K562 (cell line): ENCODE results near the gene ITSN1. TPM values are rescaled to one million over a fixed set of nuclear protein-coding genes. Genes with fewer than 3 reads are reported as not detected.
A peak's percentile ranks its signal among the peaks of the same experiment; 100 is the strongest.

ENCODE experiments used
- CTCFL ChIP-seq: IDR thresholded peaks from 2 replicates; pipeline ENCODE4 v1.6.1; 2011; ENCODE audit warnings: borderline replicate concordance, low read depth, mild to moderate bottlenecking, moderate library complexity, low read length; ENCODE audit not compliant: insufficient read depth, poor library complexity, severe bottlenecking
- E2F4 ChIP-seq: sonication (generic); formaldehyde crosslinking; IDR thresholded peaks from 2 replicates; pipeline ENCODE4 v1.8.0; 2022; ENCODE audit warnings: mild to moderate bottlenecking, low read depth, missing genetic modification reagents
- ETV6 ChIP-seq, 3 experiments: fragments of 150-350 bp in 1 of 3; sonication (generic) in 1 of 3; formaldehyde crosslinking in 1 of 3; IDR thresholded peaks; 2 replicates each; pipeline versions ENCODE4 v1.6.1 to v1.8.0; 2014 to 2022; ENCODE audit warnings: borderline replicate concordance in 2 of 3, low read depth in 2 of 3, antibody characterized with exemption in 1 of 3, low read length in 1 of 3, mild to moderate bottlenecking in 1 of 3, missing genetic modification reagents in 1 of 3
- GTF2E2 ChIP-seq: fragments of 200-800 bp; sonication (Bioruptor generic); IDR thresholded peaks from 2 replicates; pipeline ENCODE4 v1.6.1; 2016; ENCODE audit warnings: missing genetic modification characterization, missing compliant biosample characterization
- IFI16 ChIP-seq: fragments of 250-450 bp; sonication (Bioruptor Pico); IDR thresholded peaks from 2 replicates; pipeline ENCODE4 v2.1.2; 2022; ENCODE audit warnings: mild to moderate bottlenecking, inconsistent platforms
- JUNB ChIP-seq: fragments of 450-650 bp; formaldehyde crosslinking; conservative IDR thresholded peaks from 2 replicates; pipeline ENCODE4 v1.4.0; 2020; ENCODE audit warnings: mild to moderate bottlenecking
- MAFF ChIP-seq: IDR thresholded peaks from 2 replicates; pipeline ENCODE4 v1.6.1; 2012; ENCODE audit warnings: low read length, improper control_type of control experiment
- MYNN ChIP-seq, 2 experiments: sonication (generic); formaldehyde crosslinking in 1 of 2; IDR thresholded peaks; 2 replicates each; pipeline versions ENCODE4 v1.5.0 to v1.6.1; 2016 to 2020; ENCODE audit warnings: antibody characterized with exemption in 1 of 2, missing genetic modification reagents in 1 of 2
- NELFE ChIP-seq: IDR thresholded peaks from 2 replicates; pipeline ENCODE4 v1.6.1; 2011; ENCODE audit warnings: mild to moderate bottlenecking; ENCODE audit not compliant: insufficient read depth, insufficient read length
- PHTF2 ChIP-seq: fragments of 250-450 bp; sonication (Bioruptor Pico); IDR thresholded peaks from 2 replicates; pipeline ENCODE4 v1.5.0; 2021; ENCODE audit warnings: mild to moderate bottlenecking
- PTBP1 ChIP-seq: fragments of 200-400 bp; formaldehyde crosslinking; IDR thresholded peaks from 2 replicates; pipeline ENCODE4 v1.6.1; 2017; ENCODE audit warnings: low read depth, low read length
- PTTG1 ChIP-seq: fragments of 450-650 bp; IDR thresholded peaks from 2 replicates; pipeline ENCODE4 v1.6.1; 2016; ENCODE audit warnings: low read depth, mild to moderate bottlenecking, missing genetic modification characterization, missing compliant biosample characterization
- RHOXF2B ChIP-seq: fragments of 250-450 bp; sonication (Bioruptor Pico); conservative IDR thresholded peaks from 2 replicates; pipeline ENCODE4 v1.5.1; 2021
- SLC30A9 ChIP-seq: fragments of 250-450 bp; sonication (Bioruptor Pico); IDR thresholded peaks from 2 replicates; pipeline ENCODE4 v1.8.0; 2022; ENCODE audit warnings: mild to moderate bottlenecking, moderate library complexity
- SMARCA4 ChIP-seq: fragments of 450-650 bp; IDR thresholded peaks from 2 replicates; pipeline ENCODE4 v1.6.1; 2016
- SUPT5H ChIP-seq: fragments of 450-650 bp; IDR thresholded peaks from 2 replicates; pipeline ENCODE4 v1.6.1; 2016
- ZNF583 ChIP-seq: fragments of 250-450 bp; sonication (Bioruptor Pico); IDR thresholded peaks from 2 replicates; pipeline ENCODE4 v1.4.0; 2020
- ZNF668 ChIP-seq: fragments of 250-450 bp; sonication (Bioruptor Pico); IDR thresholded peaks from 2 replicates; pipeline ENCODE4 v1.8.0; 2022; ENCODE audit warnings: mild to moderate bottlenecking, inconsistent platforms
- polyA plus RNA-seq, 8 experiments: library from polyadenylated mRNA; depleted of rRNA in 4 of 8; stranded (reverse) in 5 of 8; unstranded in 3 of 8; fragments of >200 nt; fragmentation: Nextera tagmentation in 2 of 8; fragmentation: Illumina TruSeq in 1 of 8; extraction: Ambion mirVana in 2 of 8; extraction: Trizol in 1 of 8; gene quantifications; 2 replicates each; pipeline versions ENCODE4 v1.2.1 to v1.2.3, GENCODE V29; 2011 to 2014; ENCODE audit warnings: inconsistent platforms in 1 of 8, missing spikeins in 1 of 8
- total RNA-seq, 7 experiments: library from RNA; depleted of rRNA in 6 of 7; stranded (reverse); fragments of >200 nt in 6 of 7; fragmentation: Illumina TruSeq in 2 of 7; extraction: Trizol in 2 of 7; gene quantifications; 2 replicates each; pipeline versions ENCODE4 v1.2.1 to v1.2.3, GENCODE V29; 2011 to 2021; ENCODE audit warnings: low replicate concordance in 1 of 7
- TF ChIP-seq, protein P1 (sequence below): fragments of 200-800 bp; sonication (Bioruptor generic); IDR thresholded peaks from 2 replicates; pipeline ENCODE4 v1.6.1; 2017; ENCODE audit warnings: missing genetic modification characterization, missing compliant biosample characterization
- TF ChIP-seq, protein P2 (sequence below): sonication (generic); formaldehyde crosslinking; IDR thresholded peaks from 2 replicates; pipeline ENCODE4 v1.9.0; 2022; ENCODE audit warnings: mild to moderate bottlenecking, missing genetic modification reagents
- TF ChIP-seq, protein P3 (sequence below): fragments of 250-450 bp; sonication (Bioruptor Pico); IDR thresholded peaks from 2 replicates; pipeline ENCODE4 v1.4.0; 2020; ENCODE audit warnings: mild to moderate bottlenecking

The ITSN1 gene
- total and polyA plus RNA-seq, 9 of the 15 experiments (the other 6 are each of a cell fraction or from before 2014, with no cell fraction given) = 1.1 to 12.6 (median 4.8) TPM

- TF ChIP-seq ETV6 (IDR thresholded peaks at IDR 0.05; ENCODE audit: borderline replicate concordance in 1 of 2, low read depth in 2 of 2, low read length in 1 of 2) (no peak), ETV6 (CRISPR knock-in tag; IDR thresholded peaks at IDR 0.05; ENCODE audit: borderline replicate concordance) (no peak), PTTG1 (tag) (no peak), SUPT5H (0 out of 2 replicates have a peak, but pooled peaks have one; percentile 39), JUNB (no peak), PTBP1 (no peak), RHOXF2B (no peak), ZNF583 (no peak), ZNF668 (no peak), E2F4 (CRISPR knock-in tag) (no peak), SMARCA4 (no peak; the same call in 1 of the 2 replicates), GTF2E2 (tag) (no peak), IFI16 (no peak), CTCFL (no peak), PHTF2 (CRISPR knock-in tag) (no peak), NELFE (no peak), MAFF (no peak), MYNN (IDR thresholded peaks at IDR 0.05) (no peak), MYNN (CRISPR knock-in tag; IDR thresholded peaks at IDR 0.05) (no peak), SLC30A9 (CRISPR knock-in tag) (no peak)
- TF ChIP-seq, protein P1, sequence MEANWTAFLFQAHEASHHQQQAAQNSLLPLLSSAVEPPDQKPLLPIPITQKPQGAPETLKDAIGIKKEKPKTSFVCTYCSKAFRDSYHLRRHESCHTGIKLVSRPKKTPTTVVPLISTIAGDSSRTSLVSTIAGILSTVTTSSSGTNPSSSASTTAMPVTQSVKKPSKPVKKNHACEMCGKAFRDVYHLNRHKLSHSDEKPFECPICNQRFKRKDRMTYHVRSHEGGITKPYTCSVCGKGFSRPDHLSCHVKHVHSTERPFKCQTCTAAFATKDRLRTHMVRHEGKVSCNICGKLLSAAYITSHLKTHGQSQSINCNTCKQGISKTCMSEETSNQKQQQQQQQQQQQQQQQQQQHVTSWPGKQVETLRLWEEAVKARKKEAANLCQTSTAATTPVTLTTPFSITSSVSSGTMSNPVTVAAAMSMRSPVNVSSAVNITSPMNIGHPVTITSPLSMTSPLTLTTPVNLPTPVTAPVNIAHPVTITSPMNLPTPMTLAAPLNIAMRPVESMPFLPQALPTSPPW (CRISPR knock-in tag) = peak; percentile 98
- TF ChIP-seq, protein P2, sequence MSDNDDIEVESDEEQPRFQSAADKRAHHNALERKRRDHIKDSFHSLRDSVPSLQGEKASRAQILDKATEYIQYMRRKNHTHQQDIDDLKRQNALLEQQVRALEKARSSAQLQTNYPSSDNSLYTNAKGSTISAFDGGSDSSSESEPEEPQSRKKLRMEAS (CRISPR knock-in tag) = no peak
- TF ChIP-seq, protein P3, sequence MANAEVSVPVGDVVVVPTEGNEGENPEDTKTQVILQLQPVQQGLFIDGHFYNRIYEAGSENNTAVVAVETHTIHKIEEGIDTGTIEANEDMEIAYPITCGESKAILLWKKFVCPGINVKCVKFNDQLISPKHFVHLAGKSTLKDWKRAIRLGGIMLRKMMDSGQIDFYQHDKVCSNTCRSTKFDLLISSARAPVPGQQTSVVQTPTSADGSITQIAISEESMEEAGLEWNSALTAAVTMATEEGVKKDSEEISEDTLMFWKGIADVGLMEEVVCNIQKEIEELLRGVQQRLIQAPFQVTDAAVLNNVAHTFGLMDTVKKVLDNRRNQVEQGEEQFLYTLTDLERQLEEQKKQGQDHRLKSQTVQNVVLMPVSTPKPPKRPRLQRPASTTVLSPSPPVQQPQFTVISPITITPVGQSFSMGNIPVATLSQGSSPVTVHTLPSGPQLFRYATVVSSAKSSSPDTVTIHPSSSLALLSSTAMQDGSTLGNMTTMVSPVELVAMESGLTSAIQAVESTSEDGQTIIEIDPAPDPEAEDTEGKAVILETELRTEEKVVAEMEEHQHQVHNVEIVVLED (CRISPR knock-in tag) = peak; percentile 34; the same call in 1 of the 2 replicates
Measured at GRCh38 chr21:33642027-33642895, at the start of gene ITSN1 (continued).
